HCT116 (cell line): ENCODE results near the gene ATXN7L1. TPM values are rescaled to one million over a fixed set of nuclear protein-coding genes. Genes with fewer than 3 reads are reported as not detected.
A peak's percentile ranks its signal among the peaks of the same experiment; 100 is the strongest.

Experiments used
- ATAC-seq: fragments of 200-7000 bp; cut with Tn5 transposase; 2 replicates; pipeline ENCODE4 v1.9.1; 2020; ENCODE audit warnings: mild to moderate bottlenecking, moderate library complexity
- BruUV-seq: library from RNA; stranded (reverse); fragments of 400-500 nt; replicated peaks from 2 replicates; lab custom pipeline; 2021; lab: Mats Ljungman, UMichigan
- CTCF ChIA-PET: fragments of 300-600 bp; sonication (Branson Sonifier 250); formaldehyde crosslinking; loops from one replicate; lab custom pipeline; 2021; ENCODE audit warnings: antibody characterized with exemption; lab: Charles Lee
- POLR2A ChIA-PET: fragments of 300-600, 350-600 bp; sonication (Branson Sonifier 250); formaldehyde crosslinking; loops from one replicate; lab custom pipeline; 2021; ENCODE audit warnings: antibody characterized with exemption; lab: Charles Lee
- RAD21 ChIA-PET, 2 experiments: fragments of 300-600 bp; sonication (Branson Sonifier 250); formaldehyde crosslinking; loops; one replicate each; lab custom pipeline; 2023; ENCODE audit warnings: low total read pairs in 2 of 2; ENCODE audit not compliant: uncharacterized antibody in 2 of 2, unreplicated experiment in 2 of 2, low non-redundant PET in 1 of 2; lab: Charles Lee
- DNase-seq: peaks from one replicate; pipeline ENCODE4 v3.0.0-alpha.2; 2010; ENCODE audit warnings: low read depth, low spot score
- H2AFZ ChIP-seq: fragments of 200-600 bp; shearing (Covaris generic), sonication (generic); 2 replicates; pipeline ENCODE4 v1.6.1; 2017; ENCODE audit warnings: low read depth, mixed run types, mixed read lengths, antibody characterized with exemption, low read length; ENCODE audit not compliant: poor library complexity, severe bottlenecking
- H3K27ac ChIP-seq: 2 replicates; pipeline ENCODE4 v1.5.1; 2012; ENCODE audit warnings: low read depth, low read length
- H3K27me3 ChIP-seq: fragments of 200-600 bp; sonication (generic); 2 replicates; pipeline ENCODE4 v1.6.1; 2016; ENCODE audit warnings: mixed run types, low read length, mixed read lengths; ENCODE audit not compliant: insufficient read depth
- H3K36me3 ChIP-seq, 2 experiments: fragments of 200-500 bp in 1 of 2; fragments of 200-600 bp in 1 of 2; sonication (Bioruptor generic) in 1 of 2; sonication (generic) in 1 of 2; 2 replicates each; pipeline versions ENCODE4 v1.5.1 to v1.6.1; 2014 to 2016; ENCODE audit warnings: low read length in 2 of 2, inconsistent platforms in 1 of 2, mixed read lengths in 1 of 2, mixed run types in 1 of 2; ENCODE audit not compliant: insufficient read depth in 2 of 2, control insufficient read depth in 1 of 2
- H3K4me1 ChIP-seq, 2 experiments: fragments of 200-600 bp in 1 of 2; sonication (generic) in 1 of 2; 2 replicates each; pipeline versions ENCODE4 v1.5.1 to v1.6.1; 2012 to 2017; ENCODE audit warnings: low read length in 2 of 2, inconsistent platforms in 1 of 2, mild to moderate bottlenecking in 1 of 2, mixed read lengths in 1 of 2, mixed run types in 1 of 2, moderate library complexity in 1 of 2; ENCODE audit not compliant: insufficient read depth in 2 of 2, control insufficient read depth in 1 of 2
- H3K4me2 ChIP-seq: fragments of 200-600 bp; sonication (generic); 2 replicates; pipeline ENCODE4 v1.6.1; 2017; ENCODE audit warnings: mixed run types, low read length, mixed read lengths
- H3K4me3 ChIP-seq, 2 experiments: fragments of 200-600 bp in 1 of 2; sonication (generic) in 1 of 2; replicated peaks in 1 of 2; 2 replicates each; pipeline ENCODE4 v1.5.1; 2011 to 2016; ENCODE audit warnings: low read length in 2 of 2, control low read depth in 1 of 2, low read depth in 1 of 2, mild to moderate bottlenecking in 1 of 2, mixed read lengths in 1 of 2, mixed run types in 1 of 2
- H3K79me2 ChIP-seq: fragments of 200-600 bp; sonication (generic); 2 replicates; pipeline ENCODE4 v1.6.1; 2017; ENCODE audit warnings: mild to moderate bottlenecking, mixed run types, low read length, moderate library complexity, mixed read lengths; ENCODE audit not compliant: insufficient read depth
- H3K9ac ChIP-seq: fragments of 200-600 bp; sonication (generic); 2 replicates; pipeline ENCODE4 v1.6.1; 2016; ENCODE audit warnings: low read length, mixed read lengths
- H3K9me2 ChIP-seq: fragments of 200-600 bp; sonication (generic), shearing (Covaris generic); 2 replicates; pipeline ENCODE4 v1.6.1; 2017; ENCODE audit warnings: mixed run types, mild to moderate bottlenecking, moderate library complexity; ENCODE audit not compliant: insufficient read depth
- H3K9me3 ChIP-seq, 2 experiments: fragments of 200-500 bp in 1 of 2; fragments of 200-600 bp in 1 of 2; sonication (Bioruptor generic) in 1 of 2; sonication (generic) in 1 of 2; 2 replicates each; pipeline ENCODE4 v1.6.1; 2014 to 2017; ENCODE audit warnings: low read length in 2 of 2, mixed read lengths in 2 of 2, inconsistent platforms in 1 of 2, low read depth in 1 of 2, mild to moderate bottlenecking in 1 of 2, mixed run types in 1 of 2, moderate library complexity in 1 of 2; ENCODE audit not compliant: control insufficient read depth in 1 of 2, insufficient read depth in 1 of 2
- H4K20me1 ChIP-seq: fragments of 200-600 bp; sonication (generic), shearing (Covaris generic); 2 replicates; pipeline ENCODE4 v1.6.1; 2017; ENCODE audit warnings: mixed run types, mild to moderate bottlenecking, moderate library complexity; ENCODE audit not compliant: insufficient read depth
- CBX3 ChIP-seq: IDR thresholded peaks from 2 replicates; pipeline ENCODE4 v1.6.1; 2012; ENCODE audit warnings: low read depth
- CEBPB ChIP-seq: IDR thresholded peaks from 2 replicates; pipeline ENCODE4 v1.6.1; 2012; ENCODE audit warnings: low read depth
- EGR1 ChIP-seq: IDR thresholded peaks from 2 replicates; pipeline ENCODE4 v1.6.1; 2012; ENCODE audit warnings: low read depth
- EZH2 ChIP-seq: fragments of 200-600 bp; sonication (generic); IDR thresholded peaks from 2 replicates; pipeline ENCODE4 v1.6.1; 2017; ENCODE audit warnings: antibody characterized with exemption, mixed run types
- EZH2phosphoT487 ChIP-seq: fragments of 200-600 bp; IDR thresholded peaks from 2 replicates; pipeline ENCODE4 v1.6.1; 2018; ENCODE audit warnings: antibody characterized with exemption, borderline replicate concordance
- FOSL1 ChIP-seq: IDR thresholded peaks from 2 replicates; pipeline ENCODE4 v1.6.1; 2012; ENCODE audit warnings: low read depth
- JUND ChIP-seq: IDR thresholded peaks from 2 replicates; pipeline ENCODE4 v1.6.1; 2012
- MAX ChIP-seq: IDR thresholded peaks from 2 replicates; pipeline ENCODE4 v1.6.1; 2012
- POLR2A ChIP-seq: IDR thresholded peaks from 2 replicates; pipeline ENCODE4 v1.7.0; 2011; ENCODE audit warnings: borderline replicate concordance; ENCODE audit not compliant: insufficient read depth, insufficient read length; ENCODE audit errors: extremely low read depth
- RAD21 ChIP-seq: IDR thresholded peaks from 2 replicates; pipeline ENCODE4 v1.6.1; 2012; ENCODE audit warnings: low read depth, mild to moderate bottlenecking
- SIN3A ChIP-seq: IDR thresholded peaks from 2 replicates; pipeline ENCODE4 v1.6.1; 2012; ENCODE audit warnings: low read depth
- SRF ChIP-seq: IDR thresholded peaks from 2 replicates; pipeline ENCODE4 v1.6.1; 2012; ENCODE audit warnings: low read depth
- TCF7L2 ChIP-seq: IDR thresholded peaks from 2 replicates; pipeline ENCODE4 v1.7.0; 2011; ENCODE audit warnings: borderline replicate concordance, inconsistent platforms; ENCODE audit not compliant: insufficient read depth, insufficient read length; ENCODE audit errors: extremely low read depth
- YY1 ChIP-seq: IDR thresholded peaks from 2 replicates; pipeline ENCODE4 v1.6.1; 2011; ENCODE audit warnings: low read length, low read depth, moderate library complexity, mild to moderate bottlenecking; ENCODE audit not compliant: insufficient replicate concordance; ENCODE audit errors: extremely low read depth
- ZFX ChIP-seq: fragments of 450-650 bp; IDR thresholded peaks from 2 replicates; pipeline ENCODE4 v1.6.1; 2017
- ZNF274 ChIP-seq: fragments of 200-500 bp; sonication (Bioruptor generic); IDR thresholded peaks from 2 replicates; pipeline ENCODE4 v1.6.1; 2014; ENCODE audit warnings: mild to moderate bottlenecking, low read depth, low read length, inconsistent platforms
- intact Hi-C: fragments of 100-400 bp; cut with micrococcal nuclease; formaldehyde crosslinking; loops from 2 replicates; pipeline ENCODE4 v1.10.0; 2022
- total RNA-seq: library from RNA; stranded (reverse); gene quantifications from one replicate; pipeline ENCODE4 v1.2.1, GENCODE V29; 2021; ENCODE audit not compliant: unreplicated experiment
- TF ChIP-seq, protein P1 (sequence below): IDR thresholded peaks from 2 replicates; pipeline ENCODE4 v1.6.1; 2012

Gene ATXN7L1
- total RNA-seq, 1 experiment from 2014 or later: 11.5 TPM

- Histone ChIP-seq H3K9me3 (no peaks in the 10 kb centered on the region), H2AFZ (no peak overlapping the region), H3K27ac (peak overlapping the region; percentile 57), H4K20me1 (no peaks in the 10 kb centered on the region), H3K4me1 (peaks cover 49 to 61% of the 10 kb centered on the region in 2 experiments), H3K36me3 (no peaks in the 10 kb centered on the region), H3K4me3 (no peak overlapping the region), H3K9me2 (no peaks in the 10 kb centered on the region), H3K27me3 (no peaks in the 10 kb centered on the region), H3K4me2 (peak overlapping the region; percentile 78), H3K79me2 (no peaks in the 10 kb centered on the region), H3K9ac (peak overlapping the region; percentile 52)
- ChIA-PET RAD21 (no interaction called here), POLR2A (no interaction called here), CTCF (no interaction called here)
- no TSS peak for BruUV-seq
- ATAC-seq (no peak), DNase-seq (no peak)
- TF ChIP-seq RAD21 (no peak), SRF (no peak), FOSL1 (no peak), CBX3 (no peak), ZFX (no peak), ZNF274 (no peak), POLR2A (no peak), CEBPB (no peak), YY1 (no peak), JUND (no peak)
- intact Hi-C loops: loop anchor here (2.0 kb wide), 1 partner anchor 46 kb away; the partner anchor contains the start of gene ATXN7L1
These were observed 45.1 kb downstream of the ATXN7L1 start for GRCh38 chr7:105831302-105831620.

- CTCF ChIA-PET: no interaction called here
- POLR2A ChIA-PET: no interaction called here
- TF ChIP-seq POLR2A: no peak
- peak; percentile 96 for TF ChIP-seq TCF7L2
- no peak for TF ChIP-seq EZH2phosphoT487
- TF ChIP-seq CEBPB: peak; percentile 88
- TF ChIP-seq JUND: peak; percentile 100
- peak; percentile 100 for TF ChIP-seq FOSL1
- TF ChIP-seq CBX3: peak; percentile 97
- TF ChIP-seq, protein P1, sequence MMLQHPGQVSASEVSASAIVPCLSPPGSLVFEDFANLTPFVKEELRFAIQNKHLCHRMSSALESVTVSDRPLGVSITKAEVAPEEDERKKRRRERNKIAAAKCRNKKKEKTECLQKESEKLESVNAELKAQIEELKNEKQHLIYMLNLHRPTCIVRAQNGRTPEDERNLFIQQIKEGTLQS: peak; percentile 84
- TF ChIP-seq YY1: peak; percentile 60
- peak; percentile 79 for TF ChIP-seq MAX
- no peak for TF ChIP-seq EGR1
- TF ChIP-seq EZH2: no peak
- TF ChIP-seq RAD21: peak; percentile 41; the same call in 1 of the 2 replicates
- peak; percentile 99 for TF ChIP-seq SIN3A
- no peak for TF ChIP-seq ZFX
These were observed 45.7 kb downstream of the ATXN7L1 start for GRCh38 chr7:105830405-105831301.

More at GRCh38 chr7:105830405-105831301, 45.7 kb downstream of the ATXN7L1 start:
- no TSS peak for BruUV-seq
- H3K4me2 ChIP-seq: peak overlapping the region; percentile 78
- peak overlapping the region; percentile 52 for H3K9ac ChIP-seq
- H3K9me2 ChIP-seq: no peaks in the 10 kb centered on the region
- RAD21 ChIA-PET: no interaction called here
- H3K36me3 ChIP-seq: no peaks in the 10 kb centered on the region
- H3K9me3 ChIP-seq: no peaks in the 10 kb centered on the region
- peak; percentile 95 for DNase-seq
- H3K4me1 ChIP-seq: peaks cover 49 to 63% of the 10 kb centered on the region in 2 experiments
- H3K79me2 ChIP-seq: no peaks in the 10 kb centered on the region
- H4K20me1 ChIP-seq: no peaks in the 10 kb centered on the region
- ATAC-seq: peak; percentile 91
- H3K27ac ChIP-seq: peak overlapping the region; percentile 57
- H3K27me3 ChIP-seq: no peaks in the 10 kb centered on the region
- intact Hi-C loops: loop anchor here (1.0 to 2.0 kb wide), 2 partner anchors 46 to 54 kb away; partner anchors contain the start of gene ATXN7L1
- peak overlapping the region in 1 of 2 experiments; percentile 31; a peak in 2 of 4 replicates for H3K4me3 ChIP-seq
- H2AFZ ChIP-seq: no peak overlapping the region
